ENCODE results near the gene STRBP. TPM values are rescaled to one million over a fixed set of nuclear protein-coding genes. Genes with fewer than 3 reads are reported as not detected.
A peak's percentile ranks its signal among the peaks of the same experiment; 100 is the strongest.

The STRBP gene
- total RNA-seq, 2 donors from 2014 or later = 30.1 to 42.5 TPM

DNA sequence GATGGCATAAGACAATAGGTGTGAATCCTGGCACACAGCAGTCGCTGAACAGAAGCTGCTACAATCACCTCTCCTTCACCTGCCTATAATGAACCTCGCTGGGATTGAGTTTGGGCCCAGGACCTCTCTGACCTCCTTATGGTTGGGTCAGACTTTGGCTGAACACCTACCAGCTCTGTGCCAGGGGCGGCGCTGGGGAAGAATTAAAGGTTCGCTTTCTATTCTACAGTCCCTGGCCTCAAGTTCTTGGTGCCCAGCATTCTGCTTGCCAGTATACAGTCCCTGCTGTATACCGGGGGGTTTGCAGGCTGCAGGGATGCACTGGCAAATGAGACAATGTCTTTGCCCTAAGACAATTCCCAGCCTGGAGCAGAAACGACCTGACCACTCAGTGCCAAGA, 895 bp upstream of the STRBP start:
- Mint-ChIP-seq H3K27ac (no peak overlapping the region), H3K4me3 (peak overlapping the region; percentile 50), H3K36me3 (ENCODE audit: low read depth) (no peaks in the 10 kb centered on the region), H3K27me3 (no peaks in the 10 kb centered on the region), H3K9me3 (no peaks in the 10 kb centered on the region), H3K4me1 (peaks cover 20% of the 10 kb centered on the region)
- no peak for ATAC-seq (replicated peaks)

DNA sequence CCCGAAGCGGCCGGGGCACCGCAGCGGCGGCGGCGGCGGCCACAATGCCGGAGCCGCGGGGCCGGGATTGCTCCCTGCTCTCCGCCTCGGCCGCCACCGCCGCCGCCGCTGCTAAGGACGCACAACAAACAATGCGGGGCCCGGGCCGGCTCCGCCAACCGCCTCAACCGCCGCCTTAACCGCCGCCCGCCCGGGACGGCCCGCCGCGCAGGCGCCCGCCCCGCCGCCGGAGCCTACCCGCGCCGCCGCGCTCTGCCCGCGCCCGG, 254 bp downstream of the STRBP start:
- peak; percentile 3 for ATAC-seq (replicated peaks)
- peak overlapping the region; percentile 85 for H3K4me3 Mint-ChIP-seq
- H3K27ac Mint-ChIP-seq = no peak overlapping the region
- no peaks in the 10 kb centered on the region for H3K27me3 Mint-ChIP-seq
- no peaks in the 10 kb centered on the region for H3K9me3 Mint-ChIP-seq
- no peaks in the 10 kb centered on the region for H3K36me3 Mint-ChIP-seq (ENCODE audit: low read depth)
- peaks cover 20% of the 10 kb centered on the region for H3K4me1 Mint-ChIP-seq

DNA sequence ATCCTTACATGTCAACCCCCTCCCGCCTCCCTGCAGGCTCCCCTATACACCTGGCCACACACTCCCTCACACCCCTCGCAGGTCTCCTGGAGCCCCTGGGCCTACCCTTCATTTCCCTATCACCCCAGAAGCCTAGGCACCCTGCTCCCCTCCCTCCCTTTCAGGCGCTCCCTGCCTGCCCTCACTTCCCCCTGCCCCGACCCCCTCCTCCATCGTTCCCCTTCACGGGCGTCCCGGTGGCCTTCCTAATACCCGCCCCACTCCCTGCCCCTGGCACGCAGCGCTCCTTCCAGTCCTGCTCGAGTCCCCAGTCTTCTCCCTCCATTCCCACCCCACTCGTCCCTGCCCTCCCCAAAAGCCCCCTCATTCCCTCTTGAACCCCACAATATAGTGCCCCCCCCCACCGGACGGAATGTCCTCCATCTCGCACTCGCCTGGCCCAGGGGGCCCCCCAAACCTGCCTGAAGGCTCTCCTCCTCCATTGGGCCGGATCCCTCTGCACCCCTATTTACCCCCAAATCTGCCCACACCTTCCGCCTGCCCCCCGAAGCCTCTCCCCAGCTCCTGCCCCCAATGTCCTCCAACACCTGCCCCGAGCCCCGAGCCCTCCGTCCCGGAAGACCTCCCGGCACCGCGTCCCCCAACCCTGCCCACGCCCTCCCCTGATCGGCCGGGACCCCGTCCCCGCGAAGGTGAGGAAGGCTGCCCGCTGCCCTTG, 746 bp downstream of the STRBP start:
- H3K4me1 Mint-ChIP-seq = peaks cover 20% of the 10 kb centered on the region
- no peak for ATAC-seq (replicated peaks)
- no peaks in the 10 kb centered on the region for H3K9me3 Mint-ChIP-seq
- no peaks in the 10 kb centered on the region for H3K36me3 Mint-ChIP-seq (ENCODE audit: low read depth)
- H3K4me3 Mint-ChIP-seq = peak overlapping the region; percentile 85
- H3K27ac Mint-ChIP-seq = peak overlapping the region; percentile 81
- no peaks in the 10 kb centered on the region for H3K27me3 Mint-ChIP-seq

- Mint-ChIP-seq H3K9me3 (no peaks in the 10 kb centered on the region), H3K4me3 (peak overlapping the region; percentile 85), H3K27ac (peak overlapping the region; percentile 81), H3K27me3 (no peaks in the 10 kb centered on the region), H3K4me1 (peaks cover 20% of the 10 kb centered on the region), H3K36me3 (ENCODE audit: low read depth) (no peaks in the 10 kb centered on the region)
- no peak for ATAC-seq (replicated peaks)
These were observed 1.6 kb downstream of the STRBP start for GRCh38 chr9:123266655-123267399.

GRCh38 chr9:123265833-123266232, 2.6 kb downstream of the STRBP start:
- Mint-ChIP-seq H3K36me3 (ENCODE audit: low read depth) (no peaks in the 10 kb centered on the region), H3K4me1 (peaks cover 26% of the 10 kb centered on the region), H3K4me3 (no peak overlapping the region), H3K27ac (no peak overlapping the region), H3K27me3 (no peaks in the 10 kb centered on the region), H3K9me3 (no peaks in the 10 kb centered on the region)
- no peak for ATAC-seq (replicated peaks)

- Mint-ChIP-seq H3K4me1 (peaks cover 31% of the 10 kb centered on the region), H3K27me3 (no peaks in the 10 kb centered on the region), H3K4me3 (no peak overlapping the region), H3K27ac (no peak overlapping the region), H3K9me3 (no peaks in the 10 kb centered on the region), H3K36me3 (ENCODE audit: low read depth) (no peaks in the 10 kb centered on the region)
- no peak for ATAC-seq (replicated peaks)
These were observed 5.2 kb downstream of the STRBP start for GRCh38 chr9:123263227-123263626.

DNA sequence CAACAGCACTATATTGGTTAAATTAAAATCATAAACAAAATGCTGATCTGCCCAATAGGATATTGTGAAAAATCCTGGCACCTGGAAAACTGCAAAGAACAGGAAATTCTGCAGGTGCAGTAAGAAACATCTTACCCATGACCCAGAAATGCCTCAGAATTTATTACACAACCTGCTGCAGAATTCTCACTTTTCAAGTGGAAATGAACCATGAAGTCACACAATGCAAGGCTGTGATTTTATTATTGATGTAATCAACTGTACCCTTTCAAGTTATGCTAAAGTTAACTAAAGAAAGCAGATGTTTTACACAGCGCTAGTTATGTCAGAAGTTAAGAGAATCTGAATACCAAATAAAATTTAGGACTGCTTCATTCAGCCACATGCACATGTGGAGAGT, 6.0 kb downstream of the STRBP start:
- no peak overlapping the region for H3K27ac Mint-ChIP-seq
- peaks cover 30% of the 10 kb centered on the region for H3K4me1 Mint-ChIP-seq
- H3K36me3 Mint-ChIP-seq (ENCODE audit: low read depth) = no peaks in the 10 kb centered on the region
- no peaks in the 10 kb centered on the region for H3K9me3 Mint-ChIP-seq
- no peak for ATAC-seq (replicated peaks)
- no peak overlapping the region for H3K4me3 Mint-ChIP-seq
- no peaks in the 10 kb centered on the region for H3K27me3 Mint-ChIP-seq

DNA sequence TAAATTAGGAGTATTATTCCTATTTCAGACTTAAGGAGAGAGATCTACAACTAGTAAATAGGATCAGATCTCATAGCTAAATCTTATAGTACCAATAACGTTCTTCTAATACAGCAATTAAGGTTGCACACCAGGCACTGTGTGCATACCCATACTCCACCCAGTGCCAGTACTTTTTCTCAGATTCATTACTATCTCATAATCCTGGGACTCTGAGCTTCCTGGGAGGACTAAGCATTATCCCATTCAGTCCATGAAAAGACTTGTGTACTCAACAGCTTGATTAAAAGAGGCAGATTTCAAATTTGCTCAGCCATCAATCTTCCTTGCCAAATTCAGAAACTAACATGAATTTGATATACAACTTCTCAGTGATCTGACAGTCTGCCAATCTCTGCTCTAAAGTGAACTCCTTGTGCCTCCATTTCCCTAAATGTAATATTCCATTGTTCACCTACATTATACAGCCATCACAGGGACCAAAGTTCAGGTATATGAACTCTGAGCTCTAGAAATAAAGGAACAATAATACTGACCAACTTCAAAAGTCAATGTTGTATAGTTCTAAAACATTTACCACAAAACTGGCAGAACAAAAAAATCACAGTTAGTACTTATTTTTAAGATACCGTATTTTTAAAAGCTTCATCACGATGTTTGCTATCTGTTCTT, 7.2 kb downstream of the STRBP start:
- Mint-ChIP-seq H3K9me3 (no peaks in the 10 kb centered on the region), H3K4me3 (no peak overlapping the region), H3K27me3 (no peaks in the 10 kb centered on the region), H3K27ac (no peak overlapping the region), H3K4me1 (peaks cover 22% of the 10 kb centered on the region), H3K36me3 (ENCODE audit: low read depth) (no peaks in the 10 kb centered on the region)
- ATAC-seq (replicated peaks) = no peak

- no peaks in the 10 kb centered on the region for H3K27me3 Mint-ChIP-seq
- no peak overlapping the region for H3K27ac Mint-ChIP-seq
- ATAC-seq (replicated peaks) = no peak
- peaks cover 16% of the 10 kb centered on the region for H3K4me1 Mint-ChIP-seq
- H3K9me3 Mint-ChIP-seq = no peaks in the 10 kb centered on the region
- H3K36me3 Mint-ChIP-seq (ENCODE audit: low read depth) = no peaks in the 10 kb centered on the region
- H3K4me3 Mint-ChIP-seq = no peak overlapping the region
These were observed 8.0 kb downstream of the STRBP start for GRCh38 chr9:123260340-123260739.

GRCh38 chr9:123257276-123257675, 11.1 kb downstream of the STRBP start:
- Mint-ChIP-seq H3K4me1 (peaks cover 16% of the 10 kb centered on the region), H3K9me3 (no peaks in the 10 kb centered on the region), H3K27ac (no peak overlapping the region), H3K4me3 (no peak overlapping the region), H3K36me3 (ENCODE audit: low read depth) (no peaks in the 10 kb centered on the region), H3K27me3 (no peaks in the 10 kb centered on the region)
- no peak for ATAC-seq (replicated peaks)

DNA sequence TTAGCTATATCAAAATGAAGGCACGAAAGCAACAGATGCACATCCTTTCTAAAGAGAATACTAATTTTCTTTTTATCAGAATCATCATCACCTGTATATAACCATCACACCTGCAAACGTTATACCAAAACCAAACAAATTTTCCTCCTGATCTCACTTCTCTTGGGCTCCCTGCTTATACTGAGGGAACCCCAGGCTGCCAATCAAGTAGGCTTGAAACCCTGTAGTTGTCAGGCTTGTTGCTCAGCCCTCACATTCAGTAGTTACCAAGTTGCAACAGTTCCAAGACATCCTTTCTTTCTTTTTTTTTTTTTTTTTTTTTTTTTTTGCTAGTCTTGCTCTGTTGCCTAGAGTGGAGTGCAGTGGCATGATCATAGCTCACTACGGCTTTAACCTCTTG, 12.7 kb downstream of the STRBP start:
- Mint-ChIP-seq H3K27ac (no peak overlapping the region), H3K4me3 (no peak overlapping the region), H3K27me3 (no peaks in the 10 kb centered on the region), H3K36me3 (ENCODE audit: low read depth) (no peaks in the 10 kb centered on the region), H3K4me1 (peaks cover 9% of the 10 kb centered on the region), H3K9me3 (no peaks in the 10 kb centered on the region)
- ATAC-seq (replicated peaks) = no peak

GRCh38 chr9:123253204-123253603, 15.2 kb downstream of the STRBP start:
- Mint-ChIP-seq H3K27me3 (no peaks in the 10 kb centered on the region), H3K4me3 (no peak overlapping the region), H3K4me1 (peaks cover 5% of the 10 kb centered on the region), H3K9me3 (no peaks in the 10 kb centered on the region), H3K27ac (no peak overlapping the region), H3K36me3 (ENCODE audit: low read depth) (no peaks in the 10 kb centered on the region)
- ATAC-seq (replicated peaks) = no peak

DNA sequence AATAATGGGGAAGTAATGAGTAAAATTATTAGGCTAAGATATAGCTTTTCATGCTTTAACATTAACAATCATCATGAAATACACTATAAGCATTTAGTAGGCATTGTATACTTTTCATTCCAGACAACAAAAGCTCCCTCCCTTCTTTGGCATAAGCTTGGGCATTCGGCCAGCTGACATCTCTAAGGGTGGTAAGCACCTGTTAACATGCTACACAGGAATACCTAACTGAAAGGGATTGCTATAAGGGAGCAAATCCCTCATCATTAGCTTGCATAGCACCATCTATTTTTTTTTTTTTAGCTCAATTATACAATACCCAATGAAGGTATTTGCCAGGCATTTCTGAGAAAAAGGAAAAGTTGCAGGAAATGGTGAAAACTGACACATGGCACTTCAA, 16.6 kb downstream of the STRBP start:
- no peak overlapping the region for H3K27ac Mint-ChIP-seq
- H3K4me1 Mint-ChIP-seq = no peaks in the 10 kb centered on the region
- no peaks in the 10 kb centered on the region for H3K27me3 Mint-ChIP-seq
- ATAC-seq (replicated peaks) = no peak
- no peak overlapping the region for H3K4me3 Mint-ChIP-seq
- H3K9me3 Mint-ChIP-seq = no peaks in the 10 kb centered on the region
- no peaks in the 10 kb centered on the region for H3K36me3 Mint-ChIP-seq (ENCODE audit: low read depth)

DNA sequence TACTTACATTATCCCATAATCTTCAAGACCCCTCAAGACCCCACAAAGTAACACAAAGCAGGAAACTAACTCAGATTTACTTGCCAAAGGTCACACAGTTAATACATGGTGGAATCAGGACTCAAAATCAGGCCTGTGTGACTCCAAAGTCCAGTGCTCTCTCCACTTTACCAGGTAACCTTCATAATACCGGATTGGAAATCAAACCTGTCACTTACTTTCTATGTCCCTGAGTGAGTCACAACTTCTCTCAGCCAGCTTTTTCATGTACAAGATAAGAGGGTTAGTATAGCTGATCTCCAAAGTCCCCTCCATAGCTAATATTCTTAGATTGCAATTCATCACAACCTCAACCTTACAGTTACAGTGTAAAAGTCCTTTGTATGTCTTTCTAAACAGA, 17.1 kb downstream of the STRBP start:
- Mint-ChIP-seq H3K4me1 (no peaks in the 10 kb centered on the region), H3K36me3 (ENCODE audit: low read depth) (no peaks in the 10 kb centered on the region), H3K27ac (no peak overlapping the region)

DNA sequence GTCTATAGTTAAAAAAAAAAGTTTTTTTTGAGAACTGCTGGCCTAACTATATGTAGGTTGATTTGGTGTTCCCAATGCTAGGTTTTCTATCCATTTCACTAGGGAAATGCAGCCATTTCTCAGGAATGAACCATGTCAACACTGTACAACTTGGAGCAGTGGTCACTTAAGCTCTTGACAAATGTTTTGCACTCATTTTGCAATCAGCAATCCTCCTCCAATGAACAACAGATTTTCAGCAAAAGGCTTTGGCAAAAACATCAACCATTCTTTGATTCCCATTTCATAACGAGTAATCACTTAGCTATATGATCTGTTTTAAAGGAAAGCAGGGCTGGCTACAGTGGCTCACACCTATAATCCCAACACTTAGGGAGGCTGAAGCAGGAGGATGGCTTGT, 17.9 kb downstream of the STRBP start:
- Mint-ChIP-seq H3K4me3 (no peak overlapping the region), H3K9me3 (no peaks in the 10 kb centered on the region), H3K27me3 (no peaks in the 10 kb centered on the region), H3K4me1 (no peaks in the 10 kb centered on the region), H3K27ac (no peak overlapping the region), H3K36me3 (ENCODE audit: low read depth) (no peaks in the 10 kb centered on the region)
- ATAC-seq (replicated peaks) = no peak

More for the DNA sequence above, 17.1 kb downstream of the STRBP start:
- no peak for ATAC-seq (replicated peaks)
- Mint-ChIP-seq H3K9me3 (no peaks in the 10 kb centered on the region), H3K4me3 (no peak overlapping the region), H3K27me3 (no peaks in the 10 kb centered on the region)

Measured in activated T-helper 17 cell treated with anti-CD3 and anti-CD28 coated beads, Interleukin-2, amount 50 U/mL, for 72 hours (primary cell).